ENCODE data around the gene PDE1C.

DNA sequence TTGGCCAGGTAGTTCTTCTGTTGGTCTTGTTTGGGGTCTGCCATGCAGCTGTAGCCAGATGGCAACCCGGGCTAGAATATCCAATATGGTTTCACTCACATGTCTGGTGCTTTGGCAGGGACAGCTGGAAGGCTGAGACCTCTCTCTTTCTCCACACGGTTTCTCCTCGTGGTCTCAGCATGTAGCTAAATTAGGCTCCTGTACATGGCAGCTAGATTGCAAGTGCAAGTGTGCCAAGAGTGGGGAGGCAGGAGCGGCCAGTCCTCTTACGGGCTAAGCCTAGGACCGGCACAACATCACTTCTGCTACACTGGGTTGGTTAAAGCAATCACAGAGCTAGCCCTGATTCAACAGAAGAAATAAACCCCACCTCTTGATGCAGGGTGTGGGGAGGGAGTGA, 9.3 kb upstream of the PDE1C start:
- TF ChIP-seq, protein P1, sequence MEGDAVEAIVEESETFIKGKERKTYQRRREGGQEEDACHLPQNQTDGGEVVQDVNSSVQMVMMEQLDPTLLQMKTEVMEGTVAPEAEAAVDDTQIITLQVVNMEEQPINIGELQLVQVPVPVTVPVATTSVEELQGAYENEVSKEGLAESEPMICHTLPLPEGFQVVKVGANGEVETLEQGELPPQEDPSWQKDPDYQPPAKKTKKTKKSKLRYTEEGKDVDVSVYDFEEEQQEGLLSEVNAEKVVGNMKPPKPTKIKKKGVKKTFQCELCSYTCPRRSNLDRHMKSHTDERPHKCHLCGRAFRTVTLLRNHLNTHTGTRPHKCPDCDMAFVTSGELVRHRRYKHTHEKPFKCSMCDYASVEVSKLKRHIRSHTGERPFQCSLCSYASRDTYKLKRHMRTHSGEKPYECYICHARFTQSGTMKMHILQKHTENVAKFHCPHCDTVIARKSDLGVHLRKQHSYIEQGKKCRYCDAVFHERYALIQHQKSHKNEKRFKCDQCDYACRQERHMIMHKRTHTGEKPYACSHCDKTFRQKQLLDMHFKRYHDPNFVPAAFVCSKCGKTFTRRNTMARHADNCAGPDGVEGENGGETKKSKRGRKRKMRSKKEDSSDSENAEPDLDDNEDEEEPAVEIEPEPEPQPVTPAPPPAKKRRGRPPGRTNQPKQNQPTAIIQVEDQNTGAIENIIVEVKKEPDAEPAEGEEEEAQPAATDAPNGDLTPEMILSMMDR (IDR thresholded peaks at IDR 0.05; ENCODE audit: low read depth, low read length) = no peak
- TF ChIP-seq EZH2phosphoT487 (IDR thresholded peaks at IDR 0.05; ENCODE audit: low read depth) = no peak

Measured in OCI-LY3 (cell line).